ENCODE results near the gene SLC7A10. TPM values are rescaled to one million over a fixed set of nuclear protein-coding genes. Genes with fewer than 3 reads are reported as not detected.

SLC7A10 gene
- total RNA-seq, 1 experiment from 2014 or later: 1.1 TPM

GRCh38 chr19:33271246-33272021, 45.8 kb upstream of the SLC7A10 start:
- no peaks in the 10 kb centered on the region for H3K9me3 ChIP-seq (ENCODE audit: control insufficient read depth, insufficient read depth, low read depth, low read length)
- no TSS peak for BruUV-seq (replicated peaks)
- H3K36me3 ChIP-seq (ENCODE audit: control insufficient read depth, insufficient read depth, low read length): no peaks in the 10 kb centered on the region
- intact Hi-C loops (cut with micrococcal nuclease; ENCODE audit: unreplicated experiment) (no loop called here), in situ Hi-C loops (cut with HindIII; ENCODE audit: low pct_unique_long_range_greater_than_20kb, low sequenced_read_pairs) (no loop called here)
- H3K4me1 ChIP-seq (ENCODE audit: control insufficient read depth, insufficient read depth, low read length): peaks cover 3% of the 10 kb centered on the region
- DNase-seq (ENCODE audit: low read depth, low spot score) (no peak), ATAC-seq (no peak)
- ChIA-PET CTCF (no interaction called here), POLR2A (interaction anchor here (1.1 kb wide), 1 partner anchor 61 kb away, joined by 3 read pairs; no protein-coding TSS in a partner anchor)
- no peak overlapping the region for H3K27ac ChIP-seq (ENCODE audit: low read length)
- TF ChIP-seq POLR2AphosphoS5 (IDR thresholded peaks at IDR 0.05; ENCODE audit: low read depth, low read length): no peak
- no peak for TF ChIP-seq REST (IDR thresholded peaks at IDR 0.05; ENCODE audit: insufficient read depth in 1 of 2, low read depth in 2 of 2, low read length in 1 of 2)
- no peak for TF ChIP-seq CTCF (IDR thresholded peaks at IDR 0.05)
- no peak for TF ChIP-seq TCF7L2 (IDR thresholded peaks at IDR 0.05; ENCODE audit: low read depth, low read length)
- TF ChIP-seq SIN3A (IDR thresholded peaks at IDR 0.05; ENCODE audit: borderline replicate concordance, insufficient read depth, low read depth, low read length): no peak
- H3K4me3 ChIP-seq (ENCODE audit: low read depth in 2 of 2, low read length in 2 of 2): no peak overlapping the region
- no peaks in the 10 kb centered on the region for H3K27me3 ChIP-seq (ENCODE audit: control insufficient read depth, insufficient read depth, low read length)

- H3K36me3 ChIP-seq (ENCODE audit: control insufficient read depth, insufficient read depth, low read length): no peaks in the 10 kb centered on the region
- POLR2A ChIA-PET: interaction anchor here (1.1 kb wide), 1 partner anchor 61 kb away, joined by 3 read pairs; no protein-coding TSS in a partner anchor
- CTCF ChIA-PET: no interaction called here
- no peaks in the 10 kb centered on the region for H3K9me3 ChIP-seq (ENCODE audit: control insufficient read depth, insufficient read depth, low read depth, low read length)
- no peak for ATAC-seq
- DNase-seq (ENCODE audit: low read depth, low spot score): no peak
- no peaks in the 10 kb centered on the region for H3K27me3 ChIP-seq (ENCODE audit: control insufficient read depth, insufficient read depth, low read length)
- intact Hi-C loops (cut with micrococcal nuclease; ENCODE audit: unreplicated experiment): no loop called here
- in situ Hi-C loops (cut with HindIII; ENCODE audit: low pct_unique_long_range_greater_than_20kb, low sequenced_read_pairs): no loop called here
- TF ChIP-seq POLR2AphosphoS5 (IDR thresholded peaks at IDR 0.05; ENCODE audit: low read depth, low read length) (no peak), SIN3A (IDR thresholded peaks at IDR 0.05; ENCODE audit: borderline replicate concordance, insufficient read depth, low read depth, low read length) (no peak), CTCF (IDR thresholded peaks at IDR 0.05) (no peak), REST (IDR thresholded peaks at IDR 0.05; ENCODE audit: insufficient read depth in 1 of 2, low read depth in 2 of 2, low read length in 1 of 2) (no peak), TCF7L2 (IDR thresholded peaks at IDR 0.05; ENCODE audit: low read depth, low read length) (no peak)
- no TSS peak for BruUV-seq (replicated peaks)
- H3K27ac ChIP-seq (ENCODE audit: low read length): no peak overlapping the region
- H3K4me3 ChIP-seq (ENCODE audit: low read depth in 2 of 2, low read length in 2 of 2): no peak overlapping the region
- peaks cover 3% of the 10 kb centered on the region for H3K4me1 ChIP-seq (ENCODE audit: control insufficient read depth, insufficient read depth, low read length)
Measured at GRCh38 chr19:33270769-33271168, 45.1 kb upstream of the SLC7A10 start.

Data from Panc1 (cell line).